SH-SY5Y (cell line): ENCODE measurements around the gene CDH10.

ENCODE experiments used
- GATA2 ChIP-seq: IDR thresholded peaks from 2 replicates; pipeline ENCODE4 v1.6.1; 2011; ENCODE audit warnings: mild to moderate bottlenecking, low read depth, low read length
- GATA3 ChIP-seq: IDR thresholded peaks from 2 replicates; pipeline ENCODE4 v1.6.1; 2011; ENCODE audit warnings: low read depth, mild to moderate bottlenecking, low read length, moderate library complexity

DNA sequence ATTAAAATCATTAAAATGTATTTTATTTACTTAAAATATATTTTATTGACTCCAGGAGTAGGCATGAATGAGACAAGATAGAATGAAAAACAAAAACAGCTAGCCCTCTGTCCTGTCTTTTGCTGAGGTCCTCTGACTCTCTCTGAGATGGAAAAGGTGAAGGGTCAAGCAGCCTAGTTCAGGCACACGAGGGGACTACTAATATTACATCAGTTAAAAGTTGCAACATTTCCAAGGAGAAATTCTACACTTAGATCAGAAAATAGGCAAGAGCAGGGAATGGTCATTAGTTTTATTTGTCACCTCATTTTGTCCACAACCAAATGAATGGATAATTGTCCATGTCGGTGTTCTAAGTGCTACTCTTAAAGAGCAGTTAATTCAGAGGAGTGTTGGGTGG is 148.5 kb downstream of the CDH10 start:
- TF ChIP-seq GATA2 (no peak), GATA3 (no peak)
